NCI-H1694 treated with DMSO at 0.1 percent for 48 hours (cell line): Measurements from ENCODE around the gene DNMBP.

Experiments
- DNase-seq: peaks from one replicate; lab custom pipeline; 2025; lab: John Stamatoyannopoulos, UW

Gene DNMBP

GRCh38 chr10:100009793-100010676 is at the start of gene DNMBP:
Gene DNMBP, minus strand, starts transcription at chr10:100009947. Its CDS starts 37,823 bp downstream, at chr10:99972124.
- peak; percentile 38 for DNase-seq

GRCh38 chr10:100057948-100058347 is 48.2 kb upstream of the DNMBP start:
- no peak for DNase-seq

GRCh38 chr10:100053686-100054460 is 44.1 kb upstream of the DNMBP start:
- no peak for DNase-seq

GRCh38 chr10:100046021-100046486 is 36.3 kb upstream of the DNMBP start:
- peak; percentile 55 for DNase-seq

- DNase-seq = no peak
Observed at GRCh38 chr10:100045592-100045991, 35.8 kb upstream of the DNMBP start.

GRCh38 chr10:100043796-100044195 is 34.0 kb upstream of the DNMBP start:
- no peak for DNase-seq

GRCh38 chr10:100043344-100043743 is 33.6 kb upstream of the DNMBP start:
- DNase-seq = no peak

GRCh38 chr10:100041306-100042002 is 31.7 kb upstream of the DNMBP start:
- DNase-seq = no peak

- no peak for DNase-seq
Observed at GRCh38 chr10:100038561-100039071, 28.9 kb upstream of the DNMBP start.

GRCh38 chr10:100037758-100038315 is 28.1 kb upstream of the DNMBP start:
- no peak for DNase-seq

- DNase-seq = no peak
Observed at GRCh38 chr10:100036850-100037249, 27.1 kb upstream of the DNMBP start.

- DNase-seq = no peak
Observed at GRCh38 chr10:100033766-100034418, 24.1 kb upstream of the DNMBP start.

GRCh38 chr10:100027416-100027815 is 17.7 kb upstream of the DNMBP start:
- DNase-seq = no peak

- DNase-seq = peak; percentile 56
Observed at GRCh38 chr10:100025576-100025975, 15.8 kb upstream of the DNMBP start.

- no peak for DNase-seq
Observed at GRCh38 chr10:100024748-100025147, 15.0 kb upstream of the DNMBP start.

GRCh38 chr10:100022403-100022802 is 12.7 kb upstream of the DNMBP start:
- no peak for DNase-seq

- peak; percentile 73 for DNase-seq
Observed at GRCh38 chr10:100021322-100021721, 11.6 kb upstream of the DNMBP start.

- peak; percentile 76 for DNase-seq
Observed at GRCh38 chr10:100020886-100021253, 11.1 kb upstream of the DNMBP start.

- peak; percentile 76 for DNase-seq
Observed at GRCh38 chr10:100020142-100020885, 10.6 kb upstream of the DNMBP start.

GRCh38 chr10:100019787-100020141 is 10.0 kb upstream of the DNMBP start:
- DNase-seq = peak; percentile 8
